HepG2 (cell line): ENCODE data around the gene AHSP. TPM values are rescaled to one million over a fixed set of nuclear protein-coding genes. Genes with fewer than 3 reads are reported as not detected.

Source experiments
- BCL6 ChIP-seq: IDR thresholded peaks from 2 replicates; pipeline ENCODE4 v1.6.1; 2016; ENCODE audit warnings: missing genetic modification reagents, missing compliant biosample characterization
- IRF2 ChIP-seq: IDR thresholded peaks from 2 replicates; pipeline ENCODE4 v1.6.1; 2018; ENCODE audit warnings: missing genetic modification reagents, missing compliant biosample characterization
- JUND ChIP-seq: sonication (generic); formaldehyde crosslinking; IDR thresholded peaks from 2 replicates; pipeline ENCODE4 v1.8.0; 2022; ENCODE audit warnings: mild to moderate bottlenecking, missing genetic modification reagents
- MZF1 ChIP-seq: sonication (generic); formaldehyde crosslinking; IDR thresholded peaks from 2 replicates; pipeline ENCODE4 v1.8.1; 2023; ENCODE audit warnings: mild to moderate bottlenecking, missing genetic modification reagents, borderline replicate concordance
- NFKBIZ ChIP-seq: IDR thresholded peaks from 2 replicates; pipeline ENCODE4 v1.6.1; 2018; ENCODE audit warnings: missing genetic modification reagents, missing compliant biosample characterization
- RBM22 ChIP-seq: fragments of 200-400 bp; formaldehyde crosslinking; optimal IDR thresholded peaks from 2 replicates; pipeline ENCODE3; 2017; ENCODE audit warnings: mild to moderate bottlenecking, low read length, moderate library complexity
- SMAD1 ChIP-seq: sonication (generic); formaldehyde crosslinking; IDR thresholded peaks from 2 replicates; pipeline ENCODE4 v1.4.0; 2020; ENCODE audit warnings: missing genetic modification reagents, low read depth, mild to moderate bottlenecking, borderline replicate concordance
- TCF12 ChIP-seq, 2 experiments: fragments of 450-650 bp in 1 of 2; sonication (generic) in 1 of 2; formaldehyde crosslinking in 1 of 2; IDR thresholded peaks; 2 replicates each; pipeline versions ENCODE4 v1.6.1 to v1.8.0; 2017 to 2022; ENCODE audit warnings: antibody characterized with exemption in 1 of 2, mild to moderate bottlenecking in 1 of 2, missing genetic modification reagents in 1 of 2, moderate library complexity in 1 of 2
- TRIM24 ChIP-seq: sonication (generic); formaldehyde crosslinking; IDR thresholded peaks from 2 replicates; pipeline ENCODE4 v1.8.0; 2022; ENCODE audit warnings: mild to moderate bottlenecking, missing genetic modification reagents
- XRCC5 ChIP-seq: fragments of 200-400 bp; formaldehyde crosslinking; optimal IDR thresholded peaks from 2 replicates; pipeline ENCODE3; 2017; ENCODE audit warnings: mild to moderate bottlenecking, low read length
- ZIK1 ChIP-seq: sonication (generic); formaldehyde crosslinking; IDR thresholded peaks from 2 replicates; pipeline ENCODE4 v1.5.0; 2020; ENCODE audit warnings: mild to moderate bottlenecking, low read depth, missing genetic modification reagents, borderline replicate concordance
- ZNF136 ChIP-seq: sonication (generic); formaldehyde crosslinking; IDR thresholded peaks from 2 replicates; pipeline ENCODE4 v1.8.1; 2022; ENCODE audit warnings: low read depth, mild to moderate bottlenecking, moderate library complexity, missing genetic modification reagents
- ZNF776 ChIP-seq: sonication (generic); formaldehyde crosslinking; IDR thresholded peaks from 2 replicates; pipeline ENCODE4 v1.4.0; 2020; ENCODE audit warnings: mild to moderate bottlenecking, missing genetic modification reagents
- polyA plus RNA-seq, 8 experiments: library from polyadenylated mRNA; depleted of rRNA in 3 of 8; stranded (reverse) in 7 of 8; unstranded in 1 of 8; fragments of >200 nt; fragmentation: Illumina TruSeq in 4 of 8; extraction: Trizol in 4 of 8; gene quantifications; 2 replicates each; pipeline versions ENCODE4 v1.2.1 to v1.2.3, GENCODE V29; 2011 to 2016; ENCODE audit warnings: low read depth in 4 of 8, missing spikeins in 1 of 8, mixed read lengths in 1 of 8; ENCODE audit not compliant: insufficient read depth in 1 of 8
- total RNA-seq, 5 experiments: library from RNA; depleted of rRNA; stranded (reverse); fragments of >200 nt; fragmentation: Illumina TruSeq; extraction: Trizol; gene quantifications; 2 replicates each; pipeline ENCODE4 v1.2.3, GENCODE V29; 2016; ENCODE audit warnings: low read depth in 1 of 5
- TF ChIP-seq, protein P1 (sequence below): sonication (generic); formaldehyde crosslinking; IDR thresholded peaks from 2 replicates; pipeline ENCODE4 v1.5.0; 2020; ENCODE audit warnings: mild to moderate bottlenecking, missing genetic modification reagents, borderline replicate concordance
- TF ChIP-seq, protein P2 (sequence below): sonication (generic); formaldehyde crosslinking; conservative IDR thresholded peaks from 2 replicates; pipeline ENCODE4 v1.4.0; 2020; ENCODE audit warnings: missing genetic modification reagents
- TF ChIP-seq, protein P3 (sequence below): sonication (generic); formaldehyde crosslinking; IDR thresholded peaks from 2 replicates; pipeline ENCODE4 v1.4.0; 2020; ENCODE audit warnings: missing genetic modification reagents
- TF ChIP-seq, protein P4 (sequence below): sonication (generic); formaldehyde crosslinking; IDR thresholded peaks from 2 replicates; pipeline ENCODE4 v1.8.0; 2022; ENCODE audit warnings: mild to moderate bottlenecking, missing genetic modification reagents; ENCODE audit not compliant: insufficient replicate concordance

The AHSP gene
- total and polyA plus RNA-seq, 2 of the 13 experiments (the other 11 are each of a cell fraction or from before 2014, with no cell fraction given) = not detected

DNA sequence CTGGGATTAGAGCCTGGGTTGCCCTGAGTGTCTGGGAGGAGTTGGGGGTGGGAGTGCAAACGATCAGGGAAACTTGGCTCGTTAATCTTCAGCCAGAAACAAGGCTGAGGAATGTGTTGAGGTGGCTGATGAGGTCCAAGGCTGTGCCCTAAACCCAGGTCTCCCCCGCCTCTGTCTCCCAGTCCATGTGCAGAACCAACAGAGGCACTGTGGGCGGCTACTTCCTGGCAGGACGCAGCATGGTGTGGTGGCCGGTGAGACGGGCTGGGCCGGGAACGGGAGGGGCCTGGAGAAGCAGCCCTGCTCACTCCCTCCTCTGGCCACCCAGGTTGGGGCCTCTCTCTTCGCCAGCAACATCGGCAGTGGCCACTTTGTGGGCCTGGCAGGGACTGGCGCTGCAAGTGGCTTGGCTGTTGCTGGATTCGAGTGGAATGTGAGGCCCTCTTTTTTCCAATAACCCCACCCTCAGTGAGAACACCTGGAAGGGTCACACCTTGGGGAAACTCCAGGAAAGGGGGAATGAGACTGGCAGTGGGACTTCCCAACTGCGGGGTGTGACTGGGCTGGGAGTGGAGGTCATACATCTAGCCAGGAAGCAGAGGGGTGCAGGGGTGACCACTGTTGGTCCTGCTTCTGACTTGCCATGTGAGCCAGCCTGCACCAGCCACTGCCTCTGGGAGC is 43.1 kb upstream of the AHSP start (continued):
- TF ChIP-seq, protein P1, sequence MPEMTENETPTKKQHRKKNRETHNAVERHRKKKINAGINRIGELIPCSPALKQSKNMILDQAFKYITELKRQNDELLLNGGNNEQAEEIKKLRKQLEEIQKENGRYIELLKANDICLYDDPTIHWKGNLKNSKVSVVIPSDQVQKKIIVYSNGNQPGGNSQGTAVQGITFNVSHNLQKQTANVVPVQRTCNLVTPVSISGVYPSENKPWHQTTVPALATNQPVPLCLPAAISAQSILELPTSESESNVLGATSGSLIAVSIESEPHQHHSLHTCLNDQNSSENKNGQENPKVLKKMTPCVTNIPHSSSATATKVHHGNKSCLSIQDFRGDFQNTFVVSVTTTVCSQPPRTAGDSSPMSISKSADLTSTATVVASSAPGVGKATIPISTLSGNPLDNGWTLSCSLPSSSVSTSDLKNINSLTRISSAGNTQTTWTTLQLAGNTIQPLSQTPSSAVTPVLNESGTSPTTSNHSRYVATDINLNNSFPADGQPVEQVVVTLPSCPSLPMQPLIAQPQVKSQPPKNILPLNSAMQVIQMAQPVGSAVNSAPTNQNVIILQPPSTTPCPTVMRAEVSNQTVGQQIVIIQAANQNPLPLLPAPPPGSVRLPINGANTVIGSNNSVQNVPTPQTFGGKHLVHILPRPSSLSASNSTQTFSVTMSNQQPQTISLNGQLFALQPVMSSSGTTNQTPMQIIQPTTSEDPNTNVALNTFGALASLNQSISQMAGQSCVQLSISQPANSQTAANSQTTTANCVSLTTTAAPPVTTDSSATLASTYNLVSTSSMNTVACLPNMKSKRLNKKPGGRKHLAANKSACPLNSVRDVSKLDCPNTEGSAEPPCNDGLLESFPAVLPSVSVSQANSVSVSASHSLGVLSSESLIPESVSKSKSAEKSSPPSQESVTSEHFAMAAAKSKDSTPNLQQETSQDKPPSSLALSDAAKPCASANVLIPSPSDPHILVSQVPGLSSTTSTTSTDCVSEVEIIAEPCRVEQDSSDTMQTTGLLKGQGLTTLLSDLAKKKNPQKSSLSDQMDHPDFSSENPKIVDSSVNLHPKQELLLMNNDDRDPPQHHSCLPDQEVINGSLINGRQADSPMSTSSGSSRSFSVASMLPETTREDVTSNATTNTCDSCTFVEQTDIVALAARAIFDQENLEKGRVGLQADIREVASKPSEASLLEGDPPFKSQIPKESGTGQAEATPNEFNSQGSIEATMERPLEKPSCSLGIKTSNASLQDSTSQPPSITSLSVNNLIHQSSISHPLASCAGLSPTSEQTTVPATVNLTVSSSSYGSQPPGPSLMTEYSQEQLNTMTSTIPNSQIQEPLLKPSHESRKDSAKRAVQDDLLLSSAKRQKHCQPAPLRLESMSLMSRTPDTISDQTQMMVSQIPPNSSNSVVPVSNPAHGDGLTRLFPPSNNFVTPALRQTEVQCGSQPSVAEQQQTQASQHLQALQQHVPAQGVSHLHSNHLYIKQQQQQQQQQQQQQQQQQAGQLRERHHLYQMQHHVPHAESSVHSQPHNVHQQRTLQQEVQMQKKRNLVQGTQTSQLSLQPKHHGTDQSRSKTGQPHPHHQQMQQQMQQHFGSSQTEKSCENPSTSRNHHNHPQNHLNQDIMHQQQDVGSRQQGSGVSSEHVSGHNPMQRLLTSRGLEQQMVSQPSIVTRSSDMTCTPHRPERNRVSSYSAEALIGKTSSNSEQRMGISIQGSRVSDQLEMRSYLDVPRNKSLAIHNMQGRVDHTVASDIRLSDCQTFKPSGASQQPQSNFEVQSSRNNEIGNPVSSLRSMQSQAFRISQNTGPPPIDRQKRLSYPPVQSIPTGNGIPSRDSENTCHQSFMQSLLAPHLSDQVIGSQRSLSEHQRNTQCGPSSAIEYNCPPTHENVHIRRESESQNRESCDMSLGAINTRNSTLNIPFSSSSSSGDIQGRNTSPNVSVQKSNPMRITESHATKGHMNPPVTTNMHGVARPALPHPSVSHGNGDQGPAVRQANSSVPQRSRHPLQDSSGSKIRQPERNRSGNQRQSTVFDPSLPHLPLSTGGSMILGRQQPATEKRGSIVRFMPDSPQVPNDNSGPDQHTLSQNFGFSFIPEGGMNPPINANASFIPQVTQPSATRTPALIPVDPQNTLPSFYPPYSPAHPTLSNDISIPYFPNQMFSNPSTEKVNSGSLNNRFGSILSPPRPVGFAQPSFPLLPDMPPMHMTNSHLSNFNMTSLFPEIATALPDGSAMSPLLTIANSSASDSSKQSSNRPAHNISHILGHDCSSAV = no peak
- TF ChIP-seq RBM22 (no peak), TCF12 (IDR thresholded peaks at IDR 0.05) (no peak), TCF12 (CRISPR knock-in tag; IDR thresholded peaks at IDR 0.05) (no peak), JUND (CRISPR knock-in tag) (no peak), XRCC5 (no peak), BCL6 (CRISPR knock-in tag) (peak; percentile 59), ZNF776 (no peak), NFKBIZ (CRISPR knock-in tag) (0 out of 2 replicates have a peak, but pooled peaks have one; percentile 52), ZNF136 (0 out of 2 replicates have a peak, but pooled peaks have one; percentile 21), SMAD1 (CRISPR knock-in tag) (peak; percentile 55; the same call in 1 of the 2 replicates), IRF2 (CRISPR knock-in tag) (peak; percentile 82), ZIK1 (CRISPR knock-in tag) (peak; percentile 61; the same call in 1 of the 2 replicates), MZF1 (no peak), TRIM24 (CRISPR knock-in tag) (no peak)
- TF ChIP-seq, protein P2, sequence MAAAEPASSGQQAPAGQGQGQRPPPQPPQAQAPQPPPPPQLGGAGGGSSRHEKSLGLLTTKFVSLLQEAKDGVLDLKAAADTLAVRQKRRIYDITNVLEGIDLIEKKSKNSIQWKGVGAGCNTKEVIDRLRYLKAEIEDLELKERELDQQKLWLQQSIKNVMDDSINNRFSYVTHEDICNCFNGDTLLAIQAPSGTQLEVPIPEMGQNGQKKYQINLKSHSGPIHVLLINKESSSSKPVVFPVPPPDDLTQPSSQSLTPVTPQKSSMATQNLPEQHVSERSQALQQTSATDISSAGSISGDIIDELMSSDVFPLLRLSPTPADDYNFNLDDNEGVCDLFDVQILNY (CRISPR knock-in tag) = no peak
- TF ChIP-seq, protein P3, sequence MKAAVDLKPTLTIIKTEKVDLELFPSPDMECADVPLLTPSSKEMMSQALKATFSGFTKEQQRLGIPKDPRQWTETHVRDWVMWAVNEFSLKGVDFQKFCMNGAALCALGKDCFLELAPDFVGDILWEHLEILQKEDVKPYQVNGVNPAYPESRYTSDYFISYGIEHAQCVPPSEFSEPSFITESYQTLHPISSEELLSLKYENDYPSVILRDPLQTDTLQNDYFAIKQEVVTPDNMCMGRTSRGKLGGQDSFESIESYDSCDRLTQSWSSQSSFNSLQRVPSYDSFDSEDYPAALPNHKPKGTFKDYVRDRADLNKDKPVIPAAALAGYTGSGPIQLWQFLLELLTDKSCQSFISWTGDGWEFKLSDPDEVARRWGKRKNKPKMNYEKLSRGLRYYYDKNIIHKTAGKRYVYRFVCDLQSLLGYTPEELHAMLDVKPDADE (CRISPR knock-in tag) = 0 out of 2 replicates have a peak, but pooled peaks have one; percentile 33
- TF ChIP-seq, protein P4, sequence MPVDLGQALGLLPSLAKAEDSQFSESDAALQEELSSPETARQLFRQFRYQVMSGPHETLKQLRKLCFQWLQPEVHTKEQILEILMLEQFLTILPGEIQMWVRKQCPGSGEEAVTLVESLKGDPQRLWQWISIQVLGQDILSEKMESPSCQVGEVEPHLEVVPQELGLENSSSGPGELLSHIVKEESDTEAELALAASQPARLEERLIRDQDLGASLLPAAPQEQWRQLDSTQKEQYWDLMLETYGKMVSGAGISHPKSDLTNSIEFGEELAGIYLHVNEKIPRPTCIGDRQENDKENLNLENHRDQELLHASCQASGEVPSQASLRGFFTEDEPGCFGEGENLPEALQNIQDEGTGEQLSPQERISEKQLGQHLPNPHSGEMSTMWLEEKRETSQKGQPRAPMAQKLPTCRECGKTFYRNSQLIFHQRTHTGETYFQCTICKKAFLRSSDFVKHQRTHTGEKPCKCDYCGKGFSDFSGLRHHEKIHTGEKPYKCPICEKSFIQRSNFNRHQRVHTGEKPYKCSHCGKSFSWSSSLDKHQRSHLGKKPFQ (CRISPR knock-in tag) = peak; percentile 73
